Vagina (tissue), 2 donors: Measurements from ENCODE around the gene STRA6.

Source experiments
- CTCF ChIP-seq, 3 experiments: fragments of 450-650 bp in 2 of 3; fragments of 200-600 bp in 1 of 3; sonication (generic) in 1 of 3; IDR thresholded peaks; one replicate each; pipeline ENCODE4 v1.5.1; 2017 to 2019; ENCODE audit warnings: antibody characterized with exemption in 3 of 3, mild to moderate bottlenecking in 2 of 3, moderate library complexity in 2 of 3
- POLR2AphosphoS5 ChIP-seq, 2 donors: sonication (generic); formaldehyde crosslinking; IDR thresholded peaks; one replicate each; pipeline ENCODE4 v1.9.0; 2017; ENCODE audit warnings: antibody characterized with exemption in 2 of 2, mild to moderate bottlenecking in 2 of 2, low read depth in 1 of 2; ENCODE audit not compliant: insufficient read depth in 1 of 2

DNA sequence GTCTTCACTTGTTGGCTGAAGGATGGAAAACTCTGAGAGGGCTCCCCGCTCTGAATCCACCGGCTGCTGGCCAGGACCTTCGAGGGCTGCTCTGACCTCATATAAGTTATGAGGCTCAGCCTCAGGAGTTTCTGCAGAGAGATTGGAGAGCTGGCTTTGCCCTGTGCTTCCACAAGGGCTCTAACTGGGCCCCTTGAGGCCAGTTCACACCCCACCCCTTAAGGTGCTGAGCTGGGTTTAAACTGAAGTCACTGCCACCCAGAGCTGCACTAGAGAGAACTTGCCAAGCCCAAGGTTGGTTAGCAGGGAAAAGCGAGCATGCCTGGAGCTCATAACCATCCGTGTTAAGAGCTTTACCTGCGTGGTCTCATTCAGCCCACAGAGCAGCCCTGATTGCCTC, 30.8 kb upstream of the STRA6 start:
- TF ChIP-seq CTCF (IDR thresholded peaks at IDR 0.05) (no peak), POLR2AphosphoS5 (IDR thresholded peaks at IDR 0.05; ENCODE audit: insufficient read depth in 1 of 2, low read depth in 1 of 2) (no peak)
